Smooth muscle cell (in vitro differentiated cells): ENCODE measurements around the gene TAMALIN. TPM values are rescaled to one million over a fixed set of nuclear protein-coding genes. Genes with fewer than 3 reads are reported as not detected.
"Not testable (repeated sequence)": the region's sequence is repeated elsewhere in the genome, so short reads cannot be mapped to it uniquely, and the experiment has no call there.

ENCODE experiments used
- DNase-seq: peaks from one replicate; lab custom pipeline; 2025; ENCODE audit not compliant: unreplicated experiment; lab: John Stamatoyannopoulos, UW
- H2AFZ ChIP-seq: fragments of 200-600 bp; sonication (generic); 2 replicates; pipeline ENCODE4 v1.6.0; 2016; ENCODE audit warnings: antibody characterized with exemption, low read depth, mild to moderate bottlenecking
- H3F3A ChIP-seq: fragments of 200-600 bp; sonication (generic); 2 replicates; pipeline ENCODE4 v1.6.0; 2017; ENCODE audit warnings: antibody characterized with exemption, low read depth
- H3K27ac ChIP-seq: fragments of 200-600 bp; sonication (generic); 2 replicates; pipeline ENCODE4 v1.5.1; 2016; ENCODE audit warnings: low read depth, mild to moderate bottlenecking
- H3K27me3 ChIP-seq: fragments of 200-600 bp; sonication (generic); 2 replicates; pipeline ENCODE4 v1.6.1; 2016; ENCODE audit warnings: low read depth, mild to moderate bottlenecking
- H3K36me3 ChIP-seq: fragments of 200-600 bp; sonication (generic); 2 replicates; pipeline ENCODE4 v1.5.1; 2016; ENCODE audit warnings: low read depth
- H3K4me1 ChIP-seq: fragments of 200-600 bp; sonication (generic); 2 replicates; pipeline ENCODE4 v1.5.1; 2016; ENCODE audit warnings: low read depth
- H3K4me2 ChIP-seq: fragments of 200-600 bp; sonication (generic); 2 replicates; pipeline ENCODE4 v1.6.0; 2016; ENCODE audit warnings: mild to moderate bottlenecking
- H3K4me3 ChIP-seq: fragments of 200-600 bp; sonication (generic); 2 replicates; pipeline ENCODE4 v1.5.1; 2016; ENCODE audit warnings: mild to moderate bottlenecking
- H3K79me2 ChIP-seq: fragments of 200-600 bp; sonication (generic); 2 replicates; pipeline ENCODE4 v1.6.0; 2016; ENCODE audit warnings: low read depth, mild to moderate bottlenecking
- H3K9ac ChIP-seq: fragments of 200-600 bp; sonication (generic); 2 replicates; pipeline ENCODE4 v1.6.0; 2016; ENCODE audit warnings: low read depth
- H3K9me3 ChIP-seq: fragments of 200-600 bp; sonication (generic); replicated peaks from 2 replicates; pipeline ENCODE4 v1.5.1; 2016; ENCODE audit warnings: low read depth
- H4K20me1 ChIP-seq: fragments of 200-600 bp; sonication (generic); 2 replicates; pipeline ENCODE4 v1.6.0; 2016; ENCODE audit warnings: low read depth
- WGBS: methylation state at CpG from one replicate; pipeline ENCODE4 v1.1.7; 2016; ENCODE audit warnings: low lambda C conversion rate; 5-methylcytosine and 5-hydroxymethylcytosine counted together
- polyA plus RNA-seq: library from polyadenylated mRNA; unstranded; fragments of >200 nt; fragmentation: Nextera tagmentation; extraction: Ambion mirVana; gene quantifications from 2 replicates; pipeline ENCODE4 v1.2.1, GENCODE V29; 2016
- total RNA-seq: library from RNA; depleted of rRNA; stranded (reverse); fragments of >200 nt; gene quantifications from 2 replicates; pipeline ENCODE4 v1.2.3, GENCODE V29; 2014
- TF ChIP-seq, protein P1 (sequence below): fragments of 200-600 bp; sonication (generic); IDR thresholded peaks from 2 replicates; pipeline ENCODE4 v1.5.1; 2017; ENCODE audit warnings: borderline replicate concordance, mild to moderate bottlenecking, antibody characterized with exemption; ENCODE audit not compliant: insufficient read depth, poor library complexity, severe bottlenecking

The TAMALIN gene
- total and polyA plus RNA-seq, 2 experiments from 2014 or later, result 4.1 to 32.4 TPM

- Histone ChIP-seq H3K9me3 (no peaks in the 10 kb centered on the region), H3K4me2 (peak overlapping the region; percentile 27), H3K36me3 (no peaks in the 10 kb centered on the region), H2AFZ (no peak overlapping the region), H3K79me2 (peaks cover 10% of the 10 kb centered on the region), H3K9ac (no peak overlapping the region), H3F3A (peaks cover 2% of the 10 kb centered on the region), H3K27ac (peak overlapping the region; percentile 38), H4K20me1 (peaks cover 44% of the 10 kb centered on the region), H3K27me3 (no peaks in the 10 kb centered on the region), H3K4me1 (peaks cover 28% of the 10 kb centered on the region), H3K4me3 (no peak overlapping the region)
- no peak for DNase-seq
- TF ChIP-seq, protein P1, sequence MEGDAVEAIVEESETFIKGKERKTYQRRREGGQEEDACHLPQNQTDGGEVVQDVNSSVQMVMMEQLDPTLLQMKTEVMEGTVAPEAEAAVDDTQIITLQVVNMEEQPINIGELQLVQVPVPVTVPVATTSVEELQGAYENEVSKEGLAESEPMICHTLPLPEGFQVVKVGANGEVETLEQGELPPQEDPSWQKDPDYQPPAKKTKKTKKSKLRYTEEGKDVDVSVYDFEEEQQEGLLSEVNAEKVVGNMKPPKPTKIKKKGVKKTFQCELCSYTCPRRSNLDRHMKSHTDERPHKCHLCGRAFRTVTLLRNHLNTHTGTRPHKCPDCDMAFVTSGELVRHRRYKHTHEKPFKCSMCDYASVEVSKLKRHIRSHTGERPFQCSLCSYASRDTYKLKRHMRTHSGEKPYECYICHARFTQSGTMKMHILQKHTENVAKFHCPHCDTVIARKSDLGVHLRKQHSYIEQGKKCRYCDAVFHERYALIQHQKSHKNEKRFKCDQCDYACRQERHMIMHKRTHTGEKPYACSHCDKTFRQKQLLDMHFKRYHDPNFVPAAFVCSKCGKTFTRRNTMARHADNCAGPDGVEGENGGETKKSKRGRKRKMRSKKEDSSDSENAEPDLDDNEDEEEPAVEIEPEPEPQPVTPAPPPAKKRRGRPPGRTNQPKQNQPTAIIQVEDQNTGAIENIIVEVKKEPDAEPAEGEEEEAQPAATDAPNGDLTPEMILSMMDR, result no peak
- WGBS, result 87% methylated on average over 8 of the region's 8 CpGs
Observed at GRCh38 chr12:51977320-51977753, 29.4 kb upstream of the TAMALIN start.

DNA sequence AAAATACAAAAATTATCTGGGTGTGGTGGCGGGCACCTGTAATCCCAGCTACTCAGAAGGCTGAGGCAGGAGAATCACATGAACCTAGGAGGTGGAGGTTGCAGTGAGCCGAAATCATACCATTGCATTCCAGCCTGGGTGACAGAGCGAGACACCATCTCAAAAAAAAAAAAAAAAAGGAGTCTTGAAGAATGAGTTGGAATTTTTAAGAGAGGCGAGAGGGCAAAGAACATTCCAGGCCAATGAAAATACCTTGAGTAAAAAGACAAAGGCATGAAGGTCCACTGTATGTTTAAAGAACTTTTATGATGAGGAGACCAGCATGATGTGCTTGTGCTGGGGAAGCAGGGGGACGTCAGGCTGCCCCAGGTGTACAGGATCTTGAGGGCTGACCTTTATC lies 27.4 kb upstream of the TAMALIN start:
- H3K79me2 ChIP-seq, H3K27ac ChIP-seq, H2AFZ ChIP-seq, H3K4me3 ChIP-seq, H3K4me2 ChIP-seq, H3K9ac ChIP-seq, H3F3A ChIP-seq, H3K36me3 ChIP-seq, H3K9me3 ChIP-seq, H3K27me3 ChIP-seq, DNase-seq: not testable (repeated sequence)
- WGBS, result 86% methylated on average over 5 of the region's 5 CpGs
- Histone ChIP-seq H4K20me1 (peaks cover 24% of the 10 kb centered on the region), H3K4me1 (peaks cover 12% of the 10 kb centered on the region)

DNA sequence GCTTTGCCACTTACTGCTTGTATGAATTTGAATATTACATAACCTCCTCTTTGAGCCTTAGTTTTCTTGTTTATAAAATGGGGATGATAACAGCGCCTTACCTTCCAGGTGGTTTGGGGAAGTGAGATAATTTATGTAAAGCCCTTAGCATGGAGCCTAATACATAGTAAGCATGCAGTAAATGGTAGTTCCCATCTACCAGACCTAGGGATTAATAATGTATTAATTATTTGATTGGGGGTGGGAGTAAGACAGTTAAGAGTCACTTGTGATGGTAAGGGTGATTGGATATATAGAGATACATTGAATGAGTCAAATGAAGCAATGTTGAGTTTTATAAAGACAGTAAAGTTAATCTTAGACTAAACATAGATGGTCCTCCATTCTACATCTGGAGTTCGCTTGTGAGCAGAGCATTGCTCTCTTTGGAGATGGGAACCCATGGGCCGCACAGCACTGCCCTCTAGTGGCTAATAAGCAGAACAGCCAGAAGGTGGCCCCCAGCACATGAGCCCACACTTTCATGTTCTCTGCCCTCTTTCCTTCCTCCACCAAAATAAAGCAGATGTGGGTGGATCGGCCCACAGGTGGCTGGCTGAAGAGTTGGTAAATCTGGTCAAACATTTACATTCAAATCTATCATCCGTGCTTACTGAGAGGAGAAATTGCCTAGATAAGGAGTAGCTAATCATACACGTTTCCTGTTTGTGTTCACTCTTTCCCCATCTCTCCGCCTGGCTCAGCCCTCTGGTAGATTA lies 26.5 kb upstream of the TAMALIN start:
- H3K79me2 ChIP-seq, result peaks cover under 1% of the 10 kb centered on the region
- no peaks in the 10 kb centered on the region for H3F3A ChIP-seq
- no peak overlapping the region for H3K4me2 ChIP-seq
- H3K36me3 ChIP-seq, result peaks cover 2% of the 10 kb centered on the region
- peaks cover 15% of the 10 kb centered on the region for H4K20me1 ChIP-seq
- H3K27me3 ChIP-seq, result no peaks in the 10 kb centered on the region
- TF ChIP-seq, protein P1, result peak; percentile 90
- peaks cover 6% of the 10 kb centered on the region for H3K4me1 ChIP-seq
- no peak overlapping the region for H2AFZ ChIP-seq
- no peak overlapping the region for H3K9ac ChIP-seq
- WGBS, result 38% methylated on average over 7 of the region's 7 CpGs
- H3K27ac ChIP-seq, result no peak overlapping the region
- H3K9me3 ChIP-seq, result no peaks in the 10 kb centered on the region
- H3K4me3 ChIP-seq, result no peak overlapping the region
- peak; percentile 5 for DNase-seq

DNA sequence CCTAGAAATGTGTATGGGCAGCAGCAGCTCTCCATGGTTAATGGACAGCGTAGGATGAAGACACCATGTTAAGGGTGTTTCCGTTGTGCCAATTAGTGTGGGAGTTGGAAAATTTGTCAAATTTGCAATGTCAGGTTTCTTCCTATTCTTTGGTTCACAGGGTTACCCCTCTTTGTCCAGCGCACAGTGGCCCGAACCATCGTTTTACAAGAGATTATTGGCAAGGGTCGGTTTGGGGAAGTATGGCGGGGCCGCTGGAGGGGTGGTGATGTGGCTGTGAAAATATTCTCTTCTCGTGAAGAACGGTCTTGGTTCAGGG lies 26.0 kb upstream of the TAMALIN start:
- no peak overlapping the region for H3K4me2 ChIP-seq
- DNase-seq, result no peak
- H3K79me2 ChIP-seq, result no peaks in the 10 kb centered on the region
- no peaks in the 10 kb centered on the region for H3F3A ChIP-seq
- TF ChIP-seq, protein P1, result no peak
- H4K20me1 ChIP-seq, result peaks cover 11% of the 10 kb centered on the region
- no peaks in the 10 kb centered on the region for H3K9me3 ChIP-seq
- no peak overlapping the region for H3K27ac ChIP-seq
- no peak overlapping the region for H2AFZ ChIP-seq
- no peak overlapping the region for H3K9ac ChIP-seq
- no peak overlapping the region for H3K4me3 ChIP-seq
- peaks cover 6% of the 10 kb centered on the region for H3K4me1 ChIP-seq
- H3K27me3 ChIP-seq, result no peaks in the 10 kb centered on the region
- peaks cover 4% of the 10 kb centered on the region for H3K36me3 ChIP-seq
- WGBS, result 91% methylated on average over 10 of the region's 10 CpGs
